Activated B cell treated with CpG ODN at 0.5 μM for 24 hours (primary cell): ENCODE results near the gene CD226. TPM values are rescaled to one million over a fixed set of nuclear protein-coding genes. Genes with fewer than 3 reads are reported as not detected.
A peak's percentile ranks its signal among the peaks of the same experiment; 100 is the strongest.

Experiments used
- ATAC-seq: fragments of 200-7000 bp; cut with Tn5 transposase; one replicate; pipeline ENCODE4 v1.10.0; 2021; ENCODE audit warnings: low read depth, mild to moderate bottlenecking, moderate library complexity
- CTCF ChIA-PET: fragments of 350-600 bp; sonication (Branson Sonifier 250); formaldehyde crosslinking; loops from one replicate; lab custom pipeline; 2021; ENCODE audit warnings: antibody characterized with exemption; lab: Charles Lee
- POLR2A ChIA-PET: fragments of 350-600 bp; sonication (Branson Sonifier 250); formaldehyde crosslinking; loops from one replicate; lab custom pipeline; 2021; ENCODE audit warnings: antibody characterized with exemption; lab: Charles Lee
- DNase-seq: peaks from one replicate; pipeline ENCODE4 v3.0.0; 2022
- H3K27ac Mint-ChIP-seq: one replicate; pipeline ENCODE4 v1.8.0; 2020; ENCODE audit warnings: mixed read lengths
- H3K27me3 Mint-ChIP-seq: one replicate; pipeline ENCODE4 v1.8.0; 2021; ENCODE audit warnings: mixed read lengths
- H3K36me3 Mint-ChIP-seq: one replicate; pipeline ENCODE4 v1.8.0; 2021; ENCODE audit warnings: low read depth, mixed read lengths
- H3K4me1 Mint-ChIP-seq: one replicate; pipeline ENCODE4 v1.8.0; 2021; ENCODE audit warnings: mixed read lengths
- H3K4me3 Mint-ChIP-seq: one replicate; pipeline ENCODE4 v1.8.0; 2020; ENCODE audit warnings: mild to moderate bottlenecking, mixed read lengths
- H3K9me3 Mint-ChIP-seq: one replicate; pipeline ENCODE4 v1.8.0; 2020; ENCODE audit warnings: mixed read lengths
- CTCF ChIP-seq: fragments of 200-600 bp; IDR thresholded peaks from one replicate; pipeline ENCODE4 v1.8.0; 2022; ENCODE audit warnings: antibody characterized with exemption, mild to moderate bottlenecking
- intact Hi-C: fragments of 100-400 bp; cut with micrococcal nuclease; formaldehyde crosslinking; loops from one replicate; pipeline ENCODE4 v1.15.1; 2024
- total RNA-seq: library from RNA; stranded (reverse); gene quantifications from 2 replicates; pipeline ENCODE4 v1.2.3, GENCODE V29; 2022

The CD226 gene
- total RNA-seq, 1 donor from 2014 or later, result 8.3 TPM

- intact Hi-C loops, result no loop called here
- H3K36me3 Mint-ChIP-seq, result peaks cover 55% of the 10 kb centered on the region
- ChIA-PET POLR2A (no interaction called here), CTCF (no interaction called here)
- peaks cover 36% of the 10 kb centered on the region for H3K9me3 Mint-ChIP-seq
- ATAC-seq (no peak), DNase-seq (no peak)
- no peaks in the 10 kb centered on the region for H3K4me1 Mint-ChIP-seq
- no peak overlapping the region for H3K27ac Mint-ChIP-seq
- TF ChIP-seq CTCF, result no peak
- no peaks in the 10 kb centered on the region for H3K27me3 Mint-ChIP-seq
- no peak overlapping the region for H3K4me3 Mint-ChIP-seq
These were observed 40.2 kb upstream of the CD226 start for GRCh38 chr18:69987870-69988269.

GRCh38 chr18:69985239-69985638 lies 37.6 kb upstream of the CD226 start:
- Mint-ChIP-seq H3K4me1 (peaks cover 4% of the 10 kb centered on the region), H3K27ac (no peak overlapping the region), H3K36me3 (peaks cover 39% of the 10 kb centered on the region), H3K9me3 (peaks cover 26% of the 10 kb centered on the region), H3K4me3 (no peak overlapping the region), H3K27me3 (no peaks in the 10 kb centered on the region)
- intact Hi-C loops, result no loop called here
- DNase-seq (no peak), ATAC-seq (no peak)
- POLR2A ChIA-PET, result no interaction called here
- TF ChIP-seq CTCF, result no peak
- CTCF ChIA-PET, result no interaction called here

- intact Hi-C loops, result no loop called here
- H3K27ac Mint-ChIP-seq, result no peak overlapping the region
- peaks cover 15% of the 10 kb centered on the region for H3K36me3 Mint-ChIP-seq
- H3K27me3 Mint-ChIP-seq, result no peaks in the 10 kb centered on the region
- ChIA-PET POLR2A (no interaction called here), CTCF (no interaction called here)
- H3K4me1 Mint-ChIP-seq, result peaks cover 4% of the 10 kb centered on the region
- peaks cover 6% of the 10 kb centered on the region for H3K9me3 Mint-ChIP-seq
- TF ChIP-seq CTCF, result no peak
- DNase-seq (no peak), ATAC-seq (no peak)
- no peak overlapping the region for H3K4me3 Mint-ChIP-seq
These were observed 34.7 kb upstream of the CD226 start for GRCh38 chr18:69982417-69982816.

- no peak for TF ChIP-seq CTCF
- DNase-seq (no peak), ATAC-seq (no peak)
- Mint-ChIP-seq H3K36me3 (peaks cover 14% of the 10 kb centered on the region), H3K27me3 (no peaks in the 10 kb centered on the region), H3K4me3 (no peak overlapping the region), H3K4me1 (peaks cover 4% of the 10 kb centered on the region), H3K9me3 (peaks cover 5% of the 10 kb centered on the region), H3K27ac (no peak overlapping the region)
- ChIA-PET CTCF (no interaction called here), POLR2A (no interaction called here)
- intact Hi-C loops, result no loop called here
These were observed 34.3 kb upstream of the CD226 start for GRCh38 chr18:69981948-69982347.

GRCh38 chr18:69980982-69981804 lies 33.5 kb upstream of the CD226 start:
- Mint-ChIP-seq H3K27ac (peak overlapping the region; percentile 27), H3K36me3 (peaks cover 8% of the 10 kb centered on the region), H3K9me3 (peaks cover 4% of the 10 kb centered on the region), H3K27me3 (no peaks in the 10 kb centered on the region), H3K4me1 (peaks cover 4% of the 10 kb centered on the region), H3K4me3 (no peak overlapping the region)
- ChIA-PET POLR2A (no interaction called here), CTCF (no interaction called here)
- TF ChIP-seq CTCF, result no peak
- ATAC-seq, result no peak
- no peak for DNase-seq
- intact Hi-C loops, result no loop called here
